Fibroblast of lung (primary cell): ENCODE data around the gene KLHL29. TPM values are rescaled to one million over a fixed set of nuclear protein-coding genes. Genes with fewer than 3 reads are reported as not detected.

Experiments
- DNase-seq, 2 donors: peaks; one replicate each; pipeline versions ENCODE4 v3.0.0 to v3.0.0-alpha.2; 2010; ENCODE audit warnings: low read depth in 2 of 2
- H2AFZ ChIP-seq: 2 replicates; pipeline ENCODE4 v1.5.1; 2012; ENCODE audit warnings: low read length, control low read depth, inconsistent platforms
- H3K27ac ChIP-seq: 2 replicates; pipeline ENCODE4 v1.5.1; 2011; ENCODE audit warnings: low read length, control low read depth; ENCODE audit not compliant: insufficient read depth
- H3K27me3 ChIP-seq: 2 replicates; pipeline ENCODE4 v1.5.1; 2011; ENCODE audit warnings: mild to moderate bottlenecking, low read length; ENCODE audit not compliant: control insufficient read depth, insufficient read depth
- H3K36me3 ChIP-seq: 2 replicates; pipeline ENCODE4 v1.5.1; 2011; ENCODE audit warnings: low read length; ENCODE audit not compliant: control insufficient read depth, insufficient read depth
- H3K4me1 ChIP-seq: 2 replicates; pipeline ENCODE4 v1.5.1; 2011; ENCODE audit warnings: low read length; ENCODE audit not compliant: control insufficient read depth, insufficient read depth; ENCODE audit errors: extremely low read depth
- H3K4me2 ChIP-seq: 2 replicates; pipeline ENCODE4 v1.5.1; 2011; ENCODE audit warnings: low read length, control low read depth; ENCODE audit not compliant: insufficient read depth; ENCODE audit errors: extremely low read depth
- H3K4me3 ChIP-seq, 4 experiments: fragments of 200-600 bp in 1 of 4; sonication (generic) in 1 of 4; replicated peaks in 1 of 4; 2 replicates each; pipeline ENCODE4 v1.5.1; 2011 to 2016; ENCODE audit warnings: low read length in 4 of 4, low read depth in 3 of 4, mild to moderate bottlenecking in 3 of 4, control low read depth in 2 of 4, inconsistent platforms in 1 of 4, mixed read lengths in 1 of 4; ENCODE audit not compliant: insufficient read depth in 1 of 4; ENCODE audit errors: control extremely low read depth in 1 of 4
- H3K79me2 ChIP-seq: 2 replicates; pipeline ENCODE4 v1.5.1; 2012; ENCODE audit warnings: mild to moderate bottlenecking, low read length, inconsistent platforms; ENCODE audit not compliant: control insufficient read depth, insufficient read depth
- H3K9ac ChIP-seq: 2 replicates; pipeline ENCODE4 v1.5.1; 2011; ENCODE audit warnings: mild to moderate bottlenecking, low read length, control low read depth; ENCODE audit not compliant: insufficient read depth
- H3K9me3 ChIP-seq: 2 replicates; pipeline ENCODE4 v1.5.1; 2012; ENCODE audit warnings: low read depth, low read length; ENCODE audit not compliant: control insufficient read depth, insufficient read depth
- H4K20me1 ChIP-seq: 2 replicates; pipeline ENCODE4 v1.5.1; 2011; ENCODE audit warnings: low read length; ENCODE audit not compliant: control insufficient read depth, insufficient read depth; ENCODE audit errors: extremely low read depth
- EZH2 ChIP-seq: IDR thresholded peaks from 2 replicates; pipeline ENCODE4 v1.5.1; 2012; ENCODE audit warnings: low read length, control low read depth, mild to moderate bottlenecking; ENCODE audit errors: missing control alignments
- polyA plus RNA-seq, 2 donors: library from polyadenylated mRNA; depleted of rRNA in 1 of 2; stranded (reverse) in 1 of 2; unstranded in 1 of 2; fragments of >200 nt; gene quantifications; 2 replicates each; pipeline ENCODE4 v1.2.1, GENCODE V29; 2011 to 2012; ENCODE audit warnings: missing spikeins in 1 of 2
- total RNA-seq: library from RNA; depleted of rRNA; stranded (reverse); fragments of >200 nt; gene quantifications from 2 replicates; pipeline ENCODE4 v1.2.1, GENCODE V29; 2014
- TF ChIP-seq, protein P1 (sequence below), 2 donors: IDR thresholded peaks in 1 of 2; conservative IDR thresholded peaks in 1 of 2; 1 replicate in 1 of 2; 2 replicates in 1 of 2; pipeline ENCODE4 v1.5.1; 2011 to 2012; ENCODE audit warnings: low read length in 2 of 2, control low read depth in 1 of 2, inconsistent platforms in 1 of 2, low read depth in 1 of 2, mild to moderate bottlenecking in 1 of 2

KLHL29 gene
- total and polyA plus RNA-seq, 2 donors (not counting 1 experiment from before 2014, with no cell fraction given), result 7.1 to 7.9 TPM

DNA sequence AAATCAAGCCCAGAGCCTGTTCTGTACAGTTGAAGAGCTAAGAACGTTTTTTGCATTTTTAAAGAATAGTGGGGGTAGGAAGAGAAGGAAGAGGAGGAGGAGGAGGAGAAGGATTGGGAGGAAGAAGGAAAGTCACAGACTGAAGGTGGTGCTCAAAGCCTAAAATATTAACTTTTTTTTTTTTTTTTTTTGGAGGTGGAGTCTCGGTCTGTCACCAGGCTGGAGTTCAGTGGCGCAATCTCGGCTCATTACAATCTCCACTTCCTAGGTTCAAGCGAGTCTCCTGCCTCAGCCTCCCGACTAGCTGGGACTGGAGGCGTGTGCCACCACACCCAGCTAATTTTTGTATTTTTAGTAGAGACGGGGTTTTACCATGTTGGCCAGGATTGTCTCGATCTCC lies 18.3 kb upstream of the KLHL29 start:
- Histone ChIP-seq H2AFZ (no peak overlapping the region), H3K4me1 (no peaks in the 10 kb centered on the region), H3K79me2 (no peaks in the 10 kb centered on the region), H3K27me3 (no peaks in the 10 kb centered on the region), H4K20me1 (no peaks in the 10 kb centered on the region), H3K4me2 (no peak overlapping the region), H3K36me3 (no peaks in the 10 kb centered on the region), H3K27ac (no peak overlapping the region), H3K4me3 (no peak overlapping the region), H3K9ac (no peak overlapping the region), H3K9me3 (no peaks in the 10 kb centered on the region)
- no peak for DNase-seq
- no peak for TF ChIP-seq EZH2
- TF ChIP-seq, protein P1, sequence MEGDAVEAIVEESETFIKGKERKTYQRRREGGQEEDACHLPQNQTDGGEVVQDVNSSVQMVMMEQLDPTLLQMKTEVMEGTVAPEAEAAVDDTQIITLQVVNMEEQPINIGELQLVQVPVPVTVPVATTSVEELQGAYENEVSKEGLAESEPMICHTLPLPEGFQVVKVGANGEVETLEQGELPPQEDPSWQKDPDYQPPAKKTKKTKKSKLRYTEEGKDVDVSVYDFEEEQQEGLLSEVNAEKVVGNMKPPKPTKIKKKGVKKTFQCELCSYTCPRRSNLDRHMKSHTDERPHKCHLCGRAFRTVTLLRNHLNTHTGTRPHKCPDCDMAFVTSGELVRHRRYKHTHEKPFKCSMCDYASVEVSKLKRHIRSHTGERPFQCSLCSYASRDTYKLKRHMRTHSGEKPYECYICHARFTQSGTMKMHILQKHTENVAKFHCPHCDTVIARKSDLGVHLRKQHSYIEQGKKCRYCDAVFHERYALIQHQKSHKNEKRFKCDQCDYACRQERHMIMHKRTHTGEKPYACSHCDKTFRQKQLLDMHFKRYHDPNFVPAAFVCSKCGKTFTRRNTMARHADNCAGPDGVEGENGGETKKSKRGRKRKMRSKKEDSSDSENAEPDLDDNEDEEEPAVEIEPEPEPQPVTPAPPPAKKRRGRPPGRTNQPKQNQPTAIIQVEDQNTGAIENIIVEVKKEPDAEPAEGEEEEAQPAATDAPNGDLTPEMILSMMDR (conservative IDR thresholded peaks at IDR 0.05 in 1 of 2, IDR thresholded peaks at IDR 0.05 in 1 of 2; ENCODE audit: low read depth in 1 of 2, low read length in 2 of 2), result no peak

DNA sequence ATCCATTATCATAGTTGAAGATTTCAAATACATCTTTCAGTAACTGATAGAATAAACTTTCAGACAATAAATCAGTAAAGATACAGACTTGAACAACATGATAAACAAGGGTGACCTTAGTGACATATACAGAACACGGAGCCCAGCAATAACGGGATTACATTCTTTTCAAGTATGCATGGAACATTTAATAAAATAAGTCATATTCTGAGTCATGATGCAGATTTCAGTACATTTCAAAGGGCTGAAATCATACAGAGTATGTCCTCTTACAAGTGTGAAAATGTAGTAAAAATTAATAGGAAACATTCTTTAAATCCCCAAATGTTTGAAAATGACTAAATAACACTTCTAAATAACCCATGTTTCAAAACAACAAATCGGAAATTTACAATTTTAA lies 17.2 kb upstream of the KLHL29 start:
- Histone ChIP-seq H3K4me1 (no peaks in the 10 kb centered on the region), H4K20me1 (no peaks in the 10 kb centered on the region), H3K27me3 (no peaks in the 10 kb centered on the region), H3K9me3 (no peaks in the 10 kb centered on the region), H2AFZ (no peak overlapping the region), H3K79me2 (no peaks in the 10 kb centered on the region), H3K27ac (no peak overlapping the region), H3K4me2 (peak overlapping the region; percentile 63), H3K9ac (no peak overlapping the region), H3K36me3 (no peaks in the 10 kb centered on the region), H3K4me3 (peak overlapping the region in 1 of 4 experiments; percentile 36)
- TF ChIP-seq EZH2, result no peak
- TF ChIP-seq, protein P1 (conservative IDR thresholded peaks at IDR 0.05 in 1 of 2, IDR thresholded peaks at IDR 0.05 in 1 of 2; ENCODE audit: low read depth in 1 of 2, low read length in 2 of 2), result no peak
- DNase-seq, result peak; percentile 13 to 67

DNA sequence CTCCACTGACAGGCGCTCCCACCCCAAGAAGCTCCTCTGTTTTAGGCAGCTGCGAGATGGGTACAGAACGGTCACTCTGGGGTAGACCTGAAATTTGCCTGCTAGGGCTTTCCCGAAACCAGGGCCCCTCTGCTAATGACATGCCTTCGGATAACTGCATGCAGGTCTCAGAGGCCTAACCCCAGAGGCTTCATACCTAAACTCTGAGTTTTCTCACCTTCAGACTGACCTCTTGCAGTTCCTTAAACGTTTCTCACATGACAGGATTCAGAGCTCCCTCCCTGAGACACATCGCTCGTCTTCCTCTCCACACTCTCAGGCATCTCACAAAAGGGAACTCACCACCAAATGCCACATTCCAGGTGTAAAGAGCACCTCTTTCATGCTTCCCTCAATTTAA lies 11.3 kb upstream of the KLHL29 start:
- no peaks in the 10 kb centered on the region for H3K27me3 ChIP-seq
- H3K79me2 ChIP-seq, result no peaks in the 10 kb centered on the region
- no peak overlapping the region for H3K4me3 ChIP-seq
- TF ChIP-seq EZH2, result no peak
- TF ChIP-seq, protein P1 (conservative IDR thresholded peaks at IDR 0.05 in 1 of 2, IDR thresholded peaks at IDR 0.05 in 1 of 2; ENCODE audit: low read depth in 1 of 2, low read length in 2 of 2), result no peak
- H3K36me3 ChIP-seq, result no peaks in the 10 kb centered on the region
- H4K20me1 ChIP-seq, result no peaks in the 10 kb centered on the region
- no peaks in the 10 kb centered on the region for H3K4me1 ChIP-seq
- no peak overlapping the region for H3K27ac ChIP-seq
- no peak for DNase-seq
- no peak overlapping the region for H3K4me2 ChIP-seq
- H3K9me3 ChIP-seq, result no peaks in the 10 kb centered on the region
- H2AFZ ChIP-seq, result no peak overlapping the region
- H3K9ac ChIP-seq, result no peak overlapping the region
